IMR-90 (cell line): ENCODE measurements around the gene STAT5B. TPM values are rescaled to one million over a fixed set of nuclear protein-coding genes. Genes with fewer than 3 reads are reported as not detected.

ENCODE experiments used
- ATAC-seq: fragments of 200-7000 bp; cut with Tn5 transposase; 2 replicates; pipeline ENCODE4 v1.9.1; 2020; ENCODE audit warnings: low read depth, mild to moderate bottlenecking, moderate library complexity
- BruUV-seq: library from RNA; stranded (reverse); fragments of 400-500 nt; replicated peaks from 2 replicates; lab custom pipeline; 2021; lab: Mats Ljungman, UMichigan
- CTCF ChIA-PET: fragments of 300-600 bp; formaldehyde crosslinking; extraction: SDS; loops from one replicate; lab custom pipeline; 2021; ENCODE audit warnings: antibody characterized with exemption; lab: Yijun Ruan, JAX
- POLR2A ChIA-PET: fragments of 300-600 bp; sonication (Branson Sonifier 250); formaldehyde crosslinking; loops from one replicate; lab custom pipeline; 2022; ENCODE audit warnings: antibody characterized with exemption; ENCODE audit not compliant: unreplicated experiment; lab: Charles Lee
- DNase-seq: peaks from one replicate; pipeline ENCODE4 v3.0.0; 2013
- H2AFZ ChIP-seq: replicated peaks from 2 replicates; pipeline ENCODE3; 2013; ENCODE audit warnings: low read length, mild to moderate bottlenecking; ENCODE audit not compliant: poor library complexity
- H2AK5ac ChIP-seq: 2 replicates; pipeline ENCODE4 v1.6.1; 2013; ENCODE audit warnings: low read depth, low read length, inconsistent platforms
- H2AK9ac ChIP-seq: replicated peaks from 2 replicates; pipeline ENCODE3; 2013; ENCODE audit warnings: mild to moderate bottlenecking, low read depth, low read length, moderate library complexity; ENCODE audit not compliant: poor library complexity
- H2BK120ac ChIP-seq: 2 replicates; pipeline ENCODE4 v1.6.1; 2013; ENCODE audit warnings: low read depth, low read length, inconsistent platforms
- H2BK15ac ChIP-seq: 3 replicates; pipeline ENCODE4 v1.6.1; 2013; ENCODE audit warnings: low read depth, low read length, inconsistent platforms
- H2BK20ac ChIP-seq: 2 replicates; pipeline ENCODE4 v1.6.1; 2013; ENCODE audit warnings: low read depth, mild to moderate bottlenecking, inconsistent platforms, low read length, moderate library complexity
- H2BK5ac ChIP-seq: 2 replicates; pipeline ENCODE4 v1.6.1; 2013; ENCODE audit warnings: mild to moderate bottlenecking, low read depth, low read length, inconsistent platforms; ENCODE audit not compliant: poor library complexity, severe bottlenecking
- H3K14ac ChIP-seq: replicated peaks from 2 replicates; pipeline ENCODE4 v1.6.1; 2013; ENCODE audit warnings: low read depth, low read length, inconsistent platforms
- H3K18ac ChIP-seq: 2 replicates; pipeline ENCODE4 v1.6.1; 2013; ENCODE audit warnings: low read depth, low read length, control low read depth
- H3K23ac ChIP-seq: 2 replicates; pipeline ENCODE4 v1.6.1; 2013; ENCODE audit warnings: low read depth, low read length, inconsistent platforms
- H3K27ac ChIP-seq: 2 replicates; pipeline ENCODE4 v1.5.1; 2013; ENCODE audit warnings: mild to moderate bottlenecking, control low read depth, low read length; ENCODE audit not compliant: insufficient read depth
- H3K27me3 ChIP-seq: 2 replicates; pipeline ENCODE4 v1.6.1; 2013; ENCODE audit warnings: low read length; ENCODE audit not compliant: control insufficient read depth, insufficient read depth
- H3K36me3 ChIP-seq: 2 replicates; pipeline ENCODE4 v1.6.1; 2013; ENCODE audit warnings: low read length, mixed read lengths; ENCODE audit not compliant: control insufficient read depth, insufficient read depth
- H3K4ac ChIP-seq: 2 replicates; pipeline ENCODE4 v1.6.1; 2013; ENCODE audit warnings: low read depth, low read length, inconsistent platforms
- H3K4me1 ChIP-seq: 2 replicates; pipeline ENCODE4 v1.6.1; 2013; ENCODE audit warnings: low read length, mixed read lengths; ENCODE audit not compliant: control insufficient read depth, insufficient read depth
- H3K4me2 ChIP-seq: 2 replicates; pipeline ENCODE4 v1.6.1; 2013; ENCODE audit warnings: low read depth, mild to moderate bottlenecking, control low read depth, low read length, moderate library complexity
- H3K4me3 ChIP-seq: 2 replicates; pipeline ENCODE4 v1.5.1; 2013; ENCODE audit warnings: low read depth, mild to moderate bottlenecking, control low read depth, low read length, moderate library complexity; ENCODE audit not compliant: insufficient read depth
- H3K56ac ChIP-seq: 2 replicates; pipeline ENCODE4 v1.6.1; 2013; ENCODE audit warnings: low read length, inconsistent platforms; ENCODE audit not compliant: insufficient read depth; ENCODE audit errors: extremely low read depth
- H3K79me1 ChIP-seq, 2 experiments: 2 replicates each; pipeline ENCODE4 v1.6.1; 2013; ENCODE audit warnings: low read length in 2 of 2, inconsistent platforms in 1 of 2, low read depth in 1 of 2
- H3K9ac ChIP-seq: 2 replicates; pipeline ENCODE4 v1.6.1; 2013; ENCODE audit warnings: low read depth, low read length, control low read depth
- H3K9me1 ChIP-seq: 2 replicates; pipeline ENCODE4 v1.6.1; 2013; ENCODE audit warnings: low read length, inconsistent platforms; ENCODE audit not compliant: insufficient read depth
- H3K9me3 ChIP-seq: 2 replicates; pipeline ENCODE4 v1.6.1; 2013; ENCODE audit warnings: low read length; ENCODE audit not compliant: control insufficient read depth, insufficient read depth
- H4K20me1 ChIP-seq: 2 replicates; pipeline ENCODE4 v1.6.1; 2013; ENCODE audit warnings: low read length, inconsistent platforms; ENCODE audit not compliant: insufficient read depth
- H4K5ac ChIP-seq: 2 replicates; pipeline ENCODE4 v1.6.1; 2013; ENCODE audit warnings: mild to moderate bottlenecking, low read depth, low read length, control low read depth
- H4K8ac ChIP-seq, 2 experiments: 2 replicates each; pipeline ENCODE4 v1.6.1; 2013; ENCODE audit warnings: low read depth in 2 of 2, low read length in 2 of 2, control low read depth in 1 of 2, inconsistent platforms in 1 of 2
- H4K91ac ChIP-seq: 2 replicates; pipeline ENCODE4 v1.6.1; 2013; ENCODE audit warnings: low read depth, low read length, inconsistent platforms; ENCODE audit not compliant: insufficient read depth
- BHLHE40 ChIP-seq: fragments of 150-350 bp; IDR thresholded peaks from 2 replicates; pipeline ENCODE4 v1.6.1; 2016; ENCODE audit warnings: mild to moderate bottlenecking, low read depth, low read length
- CHD1 ChIP-seq: IDR thresholded peaks from 2 replicates; pipeline ENCODE4 v1.6.1; 2012; ENCODE audit warnings: low read depth, low read length, improper control_type of control experiment
- FOS ChIP-seq: fragments of 150-350 bp; IDR thresholded peaks from 2 replicates; pipeline ENCODE4 v1.6.1; 2016; ENCODE audit warnings: low read depth, low read length
- MAFK ChIP-seq: IDR thresholded peaks from 2 replicates; pipeline ENCODE4 v1.6.1; 2012; ENCODE audit warnings: low read depth, low read length, improper control_type of control experiment
- MAZ ChIP-seq: IDR thresholded peaks from 2 replicates; pipeline ENCODE4 v1.6.1; 2012; ENCODE audit warnings: low read depth, mild to moderate bottlenecking, low read length, improper control_type of control experiment, moderate library complexity, borderline replicate concordance
- MXI1 ChIP-seq: IDR thresholded peaks from 2 replicates; pipeline ENCODE4 v1.6.1; 2012; ENCODE audit warnings: low read depth, mild to moderate bottlenecking, low read length, moderate library complexity, borderline replicate concordance
- NFE2L2 ChIP-seq: fragments of 150-350 bp; IDR thresholded peaks from 2 replicates; pipeline ENCODE4 v1.6.1; 2016; ENCODE audit warnings: low read depth, mild to moderate bottlenecking, low read length
- POLR2A ChIP-seq: IDR thresholded peaks from 2 replicates; pipeline ENCODE4 v1.6.1; 2012; ENCODE audit warnings: mild to moderate bottlenecking, low read depth, low read length
- RAD21 ChIP-seq: IDR thresholded peaks from 2 replicates; pipeline ENCODE4 v1.6.1; 2012; ENCODE audit warnings: low read length, improper control_type of control experiment
- RCOR1 ChIP-seq: IDR thresholded peaks from 2 replicates; pipeline ENCODE4 v1.6.1; 2012; ENCODE audit warnings: mild to moderate bottlenecking, low read length, improper control_type of control experiment; ENCODE audit not compliant: insufficient replicate concordance
- RFX5 ChIP-seq: IDR thresholded peaks from 2 replicates; pipeline ENCODE4 v1.8.0; 2012; ENCODE audit warnings: low read depth, mild to moderate bottlenecking, low read length, moderate library complexity
- SMC3 ChIP-seq: fragments of 150-350 bp; IDR thresholded peaks from 2 replicates; pipeline ENCODE4 v1.6.1; 2016; ENCODE audit warnings: low read depth, mild to moderate bottlenecking, antibody characterized with exemption, low read length, moderate library complexity
- USF2 ChIP-seq: fragments of 150-350 bp; IDR thresholded peaks from 2 replicates; pipeline ENCODE4 v1.6.1; 2017; ENCODE audit warnings: mild to moderate bottlenecking, antibody characterized with exemption, low read length, low read depth
- WGBS, 2 experiments: methylation state at CpG; one replicate each; pipeline versions ENCODE4 v1.1.5 to v1.1.7; 2013; ENCODE audit warnings: missing lambda C conversion rate in 2 of 2; ENCODE audit not compliant: insufficient read length in 1 of 2; ENCODE audit errors: extremely low coverage in 2 of 2; 5-methylcytosine and 5-hydroxymethylcytosine counted together
- dilution Hi-C: fragments of 300-500 bp; cut with HindIII; formaldehyde crosslinking; loops from one replicate; pipeline ENCODE4 v1.14.3; 2018; ENCODE audit warnings: low sequenced_read_pairs; ENCODE audit not compliant: unreplicated experiment
- in situ Hi-C: fragments of 300-500 bp; cut with MboI; formaldehyde crosslinking; loops from 3 replicates; pipeline ENCODE4 v1.14.3; 2019; ENCODE audit warnings: low sequenced_read_pairs, inconsistent platforms, mixed read lengths
- intact Hi-C: fragments of 100-400 bp; cut with micrococcal nuclease; formaldehyde crosslinking; loops from 2 replicates; pipeline ENCODE4 v1.10.0; 2022
- polyA plus RNA-seq, 3 experiments: library from polyadenylated mRNA; depleted of rRNA; stranded (reverse); fragments of >200 nt; gene quantifications; 2 replicates each; pipeline ENCODE4 v1.2.3, GENCODE V29; 2012; ENCODE audit warnings: low replicate concordance in 1 of 3
- total RNA-seq: library from RNA; depleted of rRNA; stranded (reverse); fragments of >200 nt; gene quantifications from 2 replicates; pipeline ENCODE4 v1.2.3, GENCODE V29; 2012
- TF ChIP-seq, protein P1 (sequence below): fragments of 150-350 bp; IDR thresholded peaks from 2 replicates; pipeline ENCODE4 v1.6.1; 2016; ENCODE audit warnings: low read depth, mild to moderate bottlenecking, low read length, moderate library complexity, borderline replicate concordance

Gene STAT5B
- total and polyA plus RNA-seq, 2 of the 4 experiments (the other 2 are of a cell fraction), result 24.4 to 29.6 TPM

DNA sequence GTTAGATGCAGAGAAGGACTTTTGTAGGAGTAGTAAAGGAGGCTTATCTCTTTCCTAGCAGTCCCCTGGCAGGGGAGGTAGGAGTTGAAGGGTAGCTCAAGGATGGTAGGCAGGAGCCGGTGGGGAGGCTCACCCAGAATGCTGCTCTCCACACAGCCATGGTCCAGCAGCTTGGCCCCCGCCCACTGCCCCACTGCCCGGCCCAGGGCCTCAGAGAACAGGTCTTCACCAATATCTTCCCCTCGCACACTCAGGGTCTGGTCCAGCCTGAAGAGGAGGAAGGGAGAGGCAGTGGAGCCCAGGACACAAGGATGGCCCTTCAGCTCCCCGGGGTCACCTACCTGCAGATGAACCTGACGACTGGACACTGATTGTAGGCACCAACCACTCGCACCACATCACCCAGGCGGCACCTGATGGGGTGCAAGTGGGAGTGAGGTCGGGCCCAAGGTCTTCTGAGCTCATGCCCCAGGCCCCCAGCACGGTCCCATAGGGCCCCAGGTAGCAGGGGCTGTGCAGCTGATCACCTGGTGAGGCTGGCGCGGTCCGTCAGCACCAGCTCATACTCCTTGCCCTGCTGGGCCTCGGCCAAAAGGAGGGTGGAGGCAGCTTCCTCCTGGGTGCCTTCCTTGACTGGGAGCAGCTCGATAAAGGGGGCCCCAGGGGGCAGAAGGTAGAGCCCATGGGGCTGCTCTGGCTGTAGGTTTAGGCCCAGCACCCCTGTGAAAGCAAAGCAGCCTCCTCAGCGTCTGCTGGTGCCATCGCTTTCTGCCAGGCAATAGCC, 85.5 kb downstream of the STAT5B start (continued):
- TF ChIP-seq, protein P1, sequence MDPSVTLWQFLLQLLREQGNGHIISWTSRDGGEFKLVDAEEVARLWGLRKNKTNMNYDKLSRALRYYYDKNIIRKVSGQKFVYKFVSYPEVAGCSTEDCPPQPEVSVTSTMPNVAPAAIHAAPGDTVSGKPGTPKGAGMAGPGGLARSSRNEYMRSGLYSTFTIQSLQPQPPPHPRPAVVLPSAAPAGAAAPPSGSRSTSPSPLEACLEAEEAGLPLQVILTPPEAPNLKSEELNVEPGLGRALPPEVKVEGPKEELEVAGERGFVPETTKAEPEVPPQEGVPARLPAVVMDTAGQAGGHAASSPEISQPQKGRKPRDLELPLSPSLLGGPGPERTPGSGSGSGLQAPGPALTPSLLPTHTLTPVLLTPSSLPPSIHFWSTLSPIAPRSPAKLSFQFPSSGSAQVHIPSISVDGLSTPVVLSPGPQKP, result no peak

DNA sequence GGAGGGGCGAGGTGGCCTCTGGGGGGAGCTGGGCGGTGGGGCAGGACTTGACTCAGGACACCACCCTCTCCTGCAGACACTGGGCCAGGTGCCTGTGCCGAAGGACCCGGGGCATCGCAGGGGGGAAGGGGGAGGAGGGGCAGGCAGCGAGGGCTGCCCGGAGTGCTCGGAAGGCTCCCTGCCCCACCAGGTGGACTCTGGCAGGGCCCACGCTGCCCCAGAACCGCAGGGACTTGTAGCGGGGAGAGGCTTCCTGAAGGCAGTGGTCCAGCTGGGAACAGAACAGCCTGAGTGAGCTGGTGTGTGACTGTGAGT, 86.6 kb downstream of the STAT5B start:
- Histone ChIP-seq H3K4me2 (no peak overlapping the region), H3K14ac (no peak overlapping the region), H3K9me1 (peaks cover 10% of the 10 kb centered on the region; the same call in 1 of the 2 replicates), H3K23ac (no peak overlapping the region), H4K91ac (no peak overlapping the region), H3K9me3 (no peaks in the 10 kb centered on the region), H3K27me3 (no peaks in the 10 kb centered on the region; the same call in 1 of the 2 replicates), H3K36me3 (no peaks in the 10 kb centered on the region), H4K8ac (no peak overlapping the region), H3K4ac (no peak overlapping the region), H2BK120ac (no peak overlapping the region), H4K5ac (no peak overlapping the region), H3K4me1 (no peaks in the 10 kb centered on the region), H2BK20ac (no peak overlapping the region), H3K79me1 (peaks cover 0 to 8% of the 10 kb centered on the region in 2 experiments; a peak in 1 of 4 replicates), H2AK9ac (no peak overlapping the region), H3K9ac (no peak overlapping the region), H2AK5ac (no peak overlapping the region), H2AFZ (no peak overlapping the region), H2BK15ac (no peak overlapping the region), H4K20me1 (no peaks in the 10 kb centered on the region), H3K56ac (no peak overlapping the region), H3K4me3 (no peak overlapping the region), H3K27ac (no peak overlapping the region), H2BK5ac (no peak overlapping the region), H3K18ac (no peak overlapping the region)
- WGBS, 2 experiments, result 80% methylated on average over 1 of the region's 11 CpGs; no CpG with 5 or more reads in 1 of the 2 experiments
- ChIA-PET POLR2A (no interaction called here), CTCF (no interaction called here)
- in situ Hi-C loops (no loop called here), intact Hi-C loops (no loop called here), dilution Hi-C loops (no loop called here)
- DNase-seq (no peak), ATAC-seq (no peak)
- BruUV-seq, result no TSS peak
- no peak for TF ChIP-seq NFE2L2
- no peak for TF ChIP-seq SMC3
- TF ChIP-seq POLR2A, result no peak
- TF ChIP-seq MAFK, result no peak
- no peak for TF ChIP-seq MAZ
- TF ChIP-seq CHD1, result no peak
- TF ChIP-seq MXI1, result no peak
- TF ChIP-seq RAD21, result no peak
- TF ChIP-seq RCOR1, result no peak
- no peak for TF ChIP-seq USF2
- TF ChIP-seq FOS, result no peak
- no peak for TF ChIP-seq BHLHE40
- no peak for TF ChIP-seq RFX5
